HL-60/S4 (cell line): Measurements from ENCODE around the gene TMEFF1.

Experiments
- in situ Hi-C: fragments of 300-500 bp; cut with MboI; formaldehyde crosslinking; loops from 2 replicates; pipeline ENCODE4 v1.14.3; 2022; ENCODE audit warnings: low sequenced_read_pairs

The TMEFF1 gene

GRCh38 chr9:100595391-100596199 lies 122.6 kb downstream of the TMEFF1 start:
- in situ Hi-C loops: loop anchor here (25.0 kb wide), 1 partner anchor 1408 kb away; no protein-coding TSS in a partner anchor

GRCh38 chr9:100597236-100597635 lies 124.3 kb downstream of the TMEFF1 start:
- in situ Hi-C loops: loop anchor here (25.0 kb wide), 1 partner anchor 1410 kb away; no protein-coding TSS in a partner anchor

DNA sequence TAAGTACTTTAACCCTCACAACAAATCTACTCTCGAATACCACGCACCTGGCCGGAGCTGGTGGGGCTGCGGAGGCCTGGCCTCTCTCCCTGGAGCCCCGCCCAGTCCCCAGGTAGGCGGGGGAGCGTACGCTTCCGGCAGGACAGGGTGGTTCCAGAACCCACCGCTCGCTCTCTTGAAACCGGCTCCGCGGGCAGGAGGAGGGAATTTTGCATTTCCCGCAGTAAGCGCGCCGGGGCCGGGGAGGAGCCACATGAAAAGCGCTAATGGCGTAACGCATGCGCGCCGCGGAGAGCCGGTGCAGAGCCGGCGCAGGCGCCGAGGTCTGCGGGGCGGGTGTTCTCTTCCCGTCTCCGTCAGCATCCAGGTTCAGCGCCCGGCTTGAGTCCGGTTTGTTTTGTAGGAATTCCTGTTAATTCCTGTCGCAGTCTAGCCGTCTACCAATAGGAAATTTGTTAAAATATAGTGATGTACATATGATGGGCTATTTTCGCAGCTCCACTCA lies 125.7 kb downstream of the TMEFF1 start:
- in situ Hi-C loops: loop anchor here (25.0 kb wide), 1 partner anchor 1411 kb away; no protein-coding TSS in a partner anchor

DNA sequence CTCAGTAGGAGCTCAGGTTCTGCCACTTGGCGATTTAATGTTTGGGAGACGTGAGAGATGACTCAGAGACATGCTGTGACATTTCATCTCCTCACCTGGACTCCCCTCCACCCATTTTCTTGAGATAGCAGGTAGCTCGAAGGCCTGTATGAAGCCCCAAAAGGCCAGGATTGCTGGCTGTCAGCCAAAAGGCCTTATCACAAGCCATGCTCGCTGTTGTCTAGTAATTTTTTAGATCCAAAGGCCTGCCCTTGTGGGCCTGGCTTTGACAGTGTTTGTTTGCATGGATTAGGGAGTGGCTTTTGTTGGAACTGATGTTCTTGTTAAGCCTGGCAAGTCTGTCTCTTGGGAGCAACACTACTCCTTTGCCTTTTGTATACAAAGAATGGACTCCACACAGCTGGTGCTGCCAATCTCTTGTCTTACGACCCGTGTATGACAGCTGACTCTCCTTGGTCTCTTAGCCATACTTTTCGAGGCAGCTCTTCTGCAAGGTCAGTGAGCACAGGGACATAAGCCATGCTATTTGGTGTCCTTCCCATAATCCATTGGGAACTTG lies 127.7 kb downstream of the TMEFF1 start:
- in situ Hi-C loops: no loop called here

- in situ Hi-C loops: no loop called here
These were observed 128.3 kb downstream of the TMEFF1 start for GRCh38 chr9:100601216-100601615.

GRCh38 chr9:100602342-100602801 lies 129.4 kb downstream of the TMEFF1 start:
- in situ Hi-C loops: no loop called here

GRCh38 chr9:100605405-100605804 lies 132.5 kb downstream of the TMEFF1 start:
- in situ Hi-C loops: no loop called here

DNA sequence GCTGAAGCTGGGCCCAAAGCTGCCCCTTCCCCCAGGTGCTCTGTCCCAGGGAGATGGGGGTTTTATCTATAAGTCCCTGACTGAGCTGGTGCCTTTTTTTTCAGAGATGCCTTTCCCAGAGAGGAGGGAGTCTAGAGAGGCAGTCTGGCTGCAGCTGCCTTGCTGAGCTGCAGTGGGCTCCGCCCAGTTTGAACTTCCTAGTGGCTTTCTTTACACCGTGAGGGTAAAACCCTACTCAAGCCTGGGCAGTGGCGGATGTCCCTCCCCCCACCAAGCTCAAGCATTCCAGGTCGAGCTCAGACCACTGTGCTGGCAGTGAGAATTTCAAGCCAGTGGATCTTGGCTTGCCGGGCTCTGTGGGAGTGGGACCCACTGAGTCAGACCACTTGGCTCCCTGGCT lies 146.2 kb downstream of the TMEFF1 start:
- in situ Hi-C loops: no loop called here

DNA sequence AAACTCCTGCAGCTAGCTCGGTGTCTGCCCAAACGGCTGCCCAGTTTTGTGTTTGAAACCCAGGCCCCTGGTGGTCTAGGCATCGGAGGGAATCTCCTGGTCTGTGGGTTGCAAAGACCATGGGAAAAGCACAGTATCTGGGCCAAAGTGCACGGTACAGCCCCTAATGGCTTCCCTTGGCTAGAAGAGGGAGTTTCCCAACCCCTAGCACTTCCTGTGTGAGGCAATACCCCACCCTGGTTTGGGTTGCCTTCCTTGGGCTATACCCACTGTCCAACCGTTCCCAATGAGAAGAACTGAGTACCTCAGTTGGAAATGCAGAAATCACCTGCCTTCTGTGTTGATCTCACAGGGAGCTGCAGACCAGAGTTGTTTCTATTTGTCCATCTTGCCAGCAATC lies 146.7 kb downstream of the TMEFF1 start:
- in situ Hi-C loops: no loop called here

GRCh38 chr9:100623969-100624368 lies 151.0 kb downstream of the TMEFF1 start:
- in situ Hi-C loops: no loop called here

- in situ Hi-C loops: no loop called here
These were observed 154.0 kb downstream of the TMEFF1 start for GRCh38 chr9:100626949-100627348.
